Osteoblast (primary cell): Measurements from ENCODE around the gene ZNF639. TPM values are rescaled to one million over a fixed set of nuclear protein-coding genes. Genes with fewer than 3 reads are reported as not detected.

Experiments
- DNase-seq: peaks from one replicate; pipeline ENCODE4 v3.0.0; 2011; ENCODE audit warnings: low spot score, mixed read lengths; ENCODE audit not compliant: insufficient read length; ENCODE audit errors: missing footprints
- H2AFZ ChIP-seq: 2 replicates; pipeline ENCODE4 v1.6.0; 2011; ENCODE audit warnings: mild to moderate bottlenecking, low read length
- H3K27ac ChIP-seq: 2 replicates; pipeline ENCODE4 v1.5.1; 2011; ENCODE audit warnings: mild to moderate bottlenecking, low read depth, low read length, moderate library complexity
- H3K27me3 ChIP-seq: 2 replicates; pipeline ENCODE4 v1.6.0; 2012; ENCODE audit warnings: mild to moderate bottlenecking, control low read depth, inconsistent platforms, low read length, moderate library complexity; ENCODE audit not compliant: insufficient read depth
- H3K36me3 ChIP-seq: 2 replicates; pipeline ENCODE4 v1.5.1; 2011; ENCODE audit warnings: mild to moderate bottlenecking, low read length, control low read depth, moderate library complexity; ENCODE audit not compliant: insufficient read depth
- H3K4me1 ChIP-seq: 2 replicates; pipeline ENCODE4 v1.5.1; 2011; ENCODE audit warnings: mild to moderate bottlenecking, low read length, control low read depth, moderate library complexity; ENCODE audit not compliant: insufficient read depth
- H3K4me2 ChIP-seq: 2 replicates; pipeline ENCODE4 v1.6.0; 2011; ENCODE audit warnings: mild to moderate bottlenecking, low read length; ENCODE audit not compliant: insufficient read depth
- H3K4me3 ChIP-seq: fragments of 200-600 bp; sonication (generic); 3 replicates; pipeline ENCODE4 v1.5.1; 2012; ENCODE audit warnings: mild to moderate bottlenecking, low read length, inconsistent platforms; ENCODE audit not compliant: insufficient read depth
- H3K79me2 ChIP-seq: 2 replicates; pipeline ENCODE4 v1.6.0; 2012; ENCODE audit warnings: mild to moderate bottlenecking, low read length, control low read depth, inconsistent platforms; ENCODE audit not compliant: insufficient read depth
- H3K9me3 ChIP-seq: 2 replicates; pipeline ENCODE4 v1.5.1; 2011; ENCODE audit warnings: low read depth, low read length, control low read depth
- H4K20me1 ChIP-seq: 2 replicates; pipeline ENCODE4 v1.6.0; 2012; ENCODE audit warnings: mild to moderate bottlenecking, low read length, control low read depth; ENCODE audit not compliant: insufficient read depth
- CTCF ChIP-seq: IDR thresholded peaks from 2 replicates; pipeline ENCODE4 v1.5.1; 2011; ENCODE audit warnings: mild to moderate bottlenecking, low read depth, low read length, moderate library complexity; ENCODE audit errors: extremely low read depth
- total RNA-seq: library from RNA; depleted of rRNA; stranded (reverse); fragments of >200 nt; gene quantifications from 2 replicates; pipeline ENCODE4 v1.2.3, GENCODE V29; 2012

The ZNF639 gene
- total RNA-seq, 1 donor, result 51.8 TPM

- H3K27ac ChIP-seq, result no peak overlapping the region
- H3K4me3 ChIP-seq, result no peak overlapping the region
- no peaks in the 10 kb centered on the region for H3K4me1 ChIP-seq
- TF ChIP-seq CTCF, result no peak
- H3K4me2 ChIP-seq, result no peak overlapping the region
- no peaks in the 10 kb centered on the region for H4K20me1 ChIP-seq
- H3K36me3 ChIP-seq, result peaks cover 35% of the 10 kb centered on the region
- no peaks in the 10 kb centered on the region for H3K79me2 ChIP-seq
- no peaks in the 10 kb centered on the region for H3K27me3 ChIP-seq
- no peaks in the 10 kb centered on the region for H3K9me3 ChIP-seq
- DNase-seq, result no peak
- no peak overlapping the region for H2AFZ ChIP-seq
Measured at GRCh38 chr3:179373938-179374337, 51.1 kb downstream of the ZNF639 start.

GRCh38 chr3:179375091-179375999 lies 52.5 kb downstream of the ZNF639 start:
- DNase-seq, result no peak
- H2AFZ ChIP-seq, result no peak overlapping the region
- TF ChIP-seq CTCF, result no peak

GRCh38 chr3:179376474-179376873 lies 53.6 kb downstream of the ZNF639 start:
- TF ChIP-seq CTCF, result no peak
- DNase-seq, result no peak

More at GRCh38 chr3:179375091-179375999, 52.5 kb downstream of the ZNF639 start:
- no peaks in the 10 kb centered on the region for H3K79me2 ChIP-seq
- H3K4me2 ChIP-seq, result no peak overlapping the region
- no peaks in the 10 kb centered on the region for H3K9me3 ChIP-seq
- H4K20me1 ChIP-seq, result no peaks in the 10 kb centered on the region
- no peaks in the 10 kb centered on the region for H3K27me3 ChIP-seq
- H3K27ac ChIP-seq, result no peak overlapping the region
- no peaks in the 10 kb centered on the region for H3K4me1 ChIP-seq
- no peak overlapping the region for H3K4me3 ChIP-seq
- peaks cover 38% of the 10 kb centered on the region for H3K36me3 ChIP-seq

More at GRCh38 chr3:179376474-179376873, 53.6 kb downstream of the ZNF639 start:
- H4K20me1 ChIP-seq, result no peaks in the 10 kb centered on the region
- H3K36me3 ChIP-seq, result peaks cover 46% of the 10 kb centered on the region
- H3K79me2 ChIP-seq, result no peaks in the 10 kb centered on the region
- no peak overlapping the region for H3K4me3 ChIP-seq
- no peaks in the 10 kb centered on the region for H3K4me1 ChIP-seq
- no peak overlapping the region for H2AFZ ChIP-seq
- H3K4me2 ChIP-seq, result no peak overlapping the region
- H3K9me3 ChIP-seq, result no peaks in the 10 kb centered on the region
- no peaks in the 10 kb centered on the region for H3K27me3 ChIP-seq
- H3K27ac ChIP-seq, result no peak overlapping the region

Other genes starting within 250 kb of the ZNF639 start
- 29.8 and 34.7 TPM in 2 replicates for gene PIK3CA, start 174.7 kb upstream of the ZNF639 start, total RNA-seq
- gene KCNMB3, start 71.9 kb upstream of the ZNF639 start, total RNA-seq, result 1.8 TPM in 2 replicates
- 56.8 and 63.6 TPM in 2 replicates for gene MFN1, start 24.7 kb downstream of the ZNF639 start, total RNA-seq
- 79.3 and 92.3 TPM in 2 replicates for gene GNB4, start 128.4 kb downstream of the ZNF639 start, total RNA-seq
- gene ACTL6A, start 239.9 kb downstream of the ZNF639 start, total RNA-seq, result 36.8 and 42.0 TPM in 2 replicates